K562 (cell line): ENCODE measurements around the gene ANKLE1. TPM values are rescaled to one million over a fixed set of nuclear protein-coding genes. Genes with fewer than 3 reads are reported as not detected.
A peak's percentile ranks its signal among the peaks of the same experiment; 100 is the strongest.

Experiments used
- ATF3 ChIP-seq, 2 experiments: fragments of 450-650 bp in 1 of 2; sonication (generic) in 1 of 2; formaldehyde crosslinking in 1 of 2; IDR thresholded peaks in 1 of 2; conservative IDR thresholded peaks in 1 of 2; 2 replicates each; pipeline versions ENCODE4 v1.6.1 to v1.8.1; 2016 to 2023; ENCODE audit warnings: mild to moderate bottlenecking in 2 of 2, moderate library complexity in 2 of 2, inconsistent platforms in 1 of 2, missing genetic modification reagents in 1 of 2
- BACH1 ChIP-seq: fragments of 200-800 bp; sonication (Bioruptor generic); IDR thresholded peaks from 2 replicates; pipeline ENCODE4 v1.6.1; 2016; ENCODE audit warnings: missing genetic modification characterization, missing compliant biosample characterization
- DACH1 ChIP-seq: fragments of 450-650 bp; IDR thresholded peaks from 2 replicates; pipeline ENCODE4 v1.6.1; 2018; ENCODE audit not compliant: partially characterized antibody
- DPF2 ChIP-seq: fragments of 450-650 bp; IDR thresholded peaks from 2 replicates; pipeline ENCODE4 v1.6.1; 2016
- FOXK2 ChIP-seq, 2 experiments: fragments of 450-650 bp; IDR thresholded peaks in 1 of 2; conservative IDR thresholded peaks in 1 of 2; 2 replicates each; pipeline ENCODE4 v1.6.1; 2016; ENCODE audit warnings: low read depth in 2 of 2, mild to moderate bottlenecking in 1 of 2
- GABPB1 ChIP-seq: sonication (generic); formaldehyde crosslinking; IDR thresholded peaks from 2 replicates; pipeline ENCODE4 v1.8.0; 2022; ENCODE audit warnings: mild to moderate bottlenecking, missing genetic modification reagents
- HES1 ChIP-seq: fragments of 450-650 bp; IDR thresholded peaks from 2 replicates; pipeline ENCODE4 v1.6.1; 2016; ENCODE audit warnings: low read depth, mild to moderate bottlenecking, moderate library complexity
- HNRNPLL ChIP-seq: fragments of 200-400 bp; formaldehyde crosslinking; IDR thresholded peaks from 2 replicates; pipeline ENCODE4 v1.6.1; 2017; ENCODE audit warnings: low read length, low read depth, mild to moderate bottlenecking; ENCODE audit not compliant: poor library complexity, severe bottlenecking
- ID3 ChIP-seq, 2 experiments: fragments of 250-450 bp in 1 of 2; fragments of 450-650 bp in 1 of 2; sonication (Bioruptor Pico) in 1 of 2; IDR thresholded peaks; 2 replicates each; pipeline versions ENCODE4 v1.6.1 to v1.8.0; 2016 to 2021; ENCODE audit warnings: mild to moderate bottlenecking in 2 of 2, moderate library complexity in 2 of 2, missing compliant biosample characterization in 1 of 2, missing genetic modification characterization in 1 of 2
- KDM1A ChIP-seq, 2 experiments: fragments of 450-650 bp; IDR thresholded peaks; 2 replicates each; pipeline ENCODE4 v1.6.1; 2016; ENCODE audit warnings: mild to moderate bottlenecking in 2 of 2
- MLLT1 ChIP-seq, 2 experiments: fragments of 450-650 bp; IDR thresholded peaks; 2 replicates each; pipeline ENCODE4 v1.6.1; 2016
- NFXL1 ChIP-seq: fragments of 450-650 bp; formaldehyde crosslinking; IDR thresholded peaks from 2 replicates; pipeline ENCODE4 v1.4.0; 2021; ENCODE audit warnings: mild to moderate bottlenecking
- POLR3A ChIP-seq: IDR thresholded peaks from 2 replicates; pipeline ENCODE4 v1.6.1; 2011; ENCODE audit warnings: borderline replicate concordance, mild to moderate bottlenecking, moderate library complexity; ENCODE audit not compliant: insufficient read length, insufficient read depth; ENCODE audit errors: extremely low read depth
- RAD21 ChIP-seq, 2 experiments: fragments of 250-450 bp in 1 of 2; fragments of 450-650 bp in 1 of 2; sonication (Bioruptor Pico) in 1 of 2; formaldehyde crosslinking in 1 of 2; IDR thresholded peaks in 1 of 2; conservative IDR thresholded peaks in 1 of 2; 2 replicates each; pipeline versions ENCODE4 v1.4.0 to v1.8.0; 2020 to 2022; ENCODE audit warnings: mild to moderate bottlenecking in 2 of 2, moderate library complexity in 1 of 2
- SREBF2 ChIP-seq: sonication (generic); formaldehyde crosslinking; IDR thresholded peaks from 2 replicates; pipeline ENCODE4 v1.4.0; 2020; ENCODE audit warnings: mild to moderate bottlenecking, missing genetic modification reagents
- TEAD2 ChIP-seq: fragments of 450-650 bp; IDR thresholded peaks from 2 replicates; pipeline ENCODE4 v1.6.1; 2016; ENCODE audit warnings: missing genetic modification characterization, control low read depth, missing compliant biosample characterization
- ZBTB26 ChIP-seq: fragments of 450-650 bp; formaldehyde crosslinking; IDR thresholded peaks from 2 replicates; pipeline ENCODE4 v1.4.0; 2022; ENCODE audit warnings: missing genetic modification characterization
- ZNF165 ChIP-seq: fragments of 250-450 bp; sonication (Bioruptor Pico); IDR thresholded peaks from 2 replicates; pipeline ENCODE4 v1.4.0; 2020; ENCODE audit warnings: borderline replicate concordance
- ZNF239 ChIP-seq: fragments of 250-450 bp; sonication (Bioruptor Pico); IDR thresholded peaks from 2 replicates; pipeline ENCODE4 v1.4.0; 2020; ENCODE audit warnings: mild to moderate bottlenecking
- ZNF785 ChIP-seq: fragments of 250-450 bp; sonication (Bioruptor Pico); IDR thresholded peaks from 2 replicates; pipeline ENCODE4 v1.4.0; 2020; ENCODE audit warnings: mild to moderate bottlenecking
- ZNF830 ChIP-seq: fragments of 250-450 bp; sonication (Bioruptor Pico); IDR thresholded peaks from 2 replicates; pipeline ENCODE4 v1.5.0; 2021; ENCODE audit warnings: mild to moderate bottlenecking
- polyA plus RNA-seq, 8 experiments: library from polyadenylated mRNA; depleted of rRNA in 4 of 8; stranded (reverse) in 5 of 8; unstranded in 3 of 8; fragments of >200 nt; fragmentation: Nextera tagmentation in 2 of 8; fragmentation: Illumina TruSeq in 1 of 8; extraction: Ambion mirVana in 2 of 8; extraction: Trizol in 1 of 8; gene quantifications; 2 replicates each; pipeline versions ENCODE4 v1.2.1 to v1.2.3, GENCODE V29; 2011 to 2014; ENCODE audit warnings: inconsistent platforms in 1 of 8, missing spikeins in 1 of 8
- total RNA-seq, 7 experiments: library from RNA; depleted of rRNA in 6 of 7; stranded (reverse); fragments of >200 nt in 6 of 7; fragmentation: Illumina TruSeq in 2 of 7; extraction: Trizol in 2 of 7; gene quantifications; 2 replicates each; pipeline versions ENCODE4 v1.2.1 to v1.2.3, GENCODE V29; 2011 to 2021; ENCODE audit warnings: low replicate concordance in 1 of 7

Gene ANKLE1
- total and polyA plus RNA-seq, 9 of the 15 experiments (the other 6 are each of a cell fraction or from before 2014, with no cell fraction given): 0.63 to 9.2 (median 2.9) TPM

GRCh38 chr19:17309198-17309964 lies 27.7 kb downstream of the ANKLE1 start, which contains the start of gene DDA1 (continued):
- TF ChIP-seq TEAD2 (no peak), NFXL1 (CRISPR knock-in tag) (no peak), GABPB1 (CRISPR knock-in tag) (peak; percentile 98), DACH1 (no peak), MLLT1 (IDR thresholded peaks at IDR 0.05) (peak; percentile 95 to 98), ZNF830 (CRISPR knock-in tag) (no peak), HES1 (no peak), SREBF2 (no peak), ID3 (CRISPR knock-in tag; IDR thresholded peaks at IDR 0.05) (no peak), ID3 (tag; IDR thresholded peaks at IDR 0.05) (no peak), ZNF165 (CRISPR knock-in tag) (no peak), DPF2 (no peak; the same call in 1 of the 2 replicates), ZBTB26 (CRISPR knock-in tag) (peak; percentile 7; the same call in 1 of the 2 replicates), HNRNPLL (no peak), ZNF785 (CRISPR knock-in tag) (no peak), POLR3A (peak; percentile 67), ZNF239 (no peak), ATF3 (IDR thresholded peaks at IDR 0.05) (no peak), ATF3 (CRISPR knock-in tag; conservative IDR thresholded peaks at IDR 0.05) (no peak), FOXK2 (conservative IDR thresholded peaks at IDR 0.05 in 1 of 2, IDR thresholded peaks at IDR 0.05 in 1 of 2; ENCODE audit: low read depth in 2 of 2) (peak; percentile 36; a peak in 2 of 4 replicates), BACH1 (no peak), RAD21 (CRISPR knock-in tag; conservative IDR thresholded peaks at IDR 0.05 in 1 of 2, IDR thresholded peaks at IDR 0.05 in 1 of 2) (no peak), KDM1A (IDR thresholded peaks at IDR 0.05) (no peak)
